SK-N-SH treated with all-trans-retinoic acid at 6 μM for 48 hours (cell line): ENCODE measurements around the gene NBAS.

ENCODE experiments used
- ARNTL ChIP-seq: fragments of 450-650 bp; formaldehyde crosslinking; IDR thresholded peaks from 2 replicates; pipeline ENCODE4 v1.5.0; 2020; ENCODE audit warnings: low read depth, mild to moderate bottlenecking, moderate library complexity, borderline replicate concordance
- BACH2 ChIP-seq: fragments of 250-450 bp; sonication (Bioruptor Pico); IDR thresholded peaks from 2 replicates; pipeline ENCODE4 v1.9.0; 2021; ENCODE audit warnings: mild to moderate bottlenecking, borderline replicate concordance
- CREB5 ChIP-seq: fragments of 250-450 bp; sonication (Bioruptor Pico); IDR thresholded peaks from 2 replicates; pipeline ENCODE4 v1.5.1; 2020; ENCODE audit warnings: low read depth, mild to moderate bottlenecking, moderate library complexity
- CSDC2 ChIP-seq: fragments of 250-450 bp; sonication (Bioruptor Pico); IDR thresholded peaks from 2 replicates; pipeline ENCODE4 v1.5.0; 2020; ENCODE audit warnings: mild to moderate bottlenecking, moderate library complexity
- ESRRG ChIP-seq: fragments of 250-450 bp; sonication (Bioruptor Pico); IDR thresholded peaks from 2 replicates; pipeline ENCODE4 v1.6.1; 2021; ENCODE audit warnings: mild to moderate bottlenecking
- PATZ1 ChIP-seq: fragments of 250-450 bp; sonication (Bioruptor Pico); IDR thresholded peaks from 2 replicates; pipeline ENCODE4 v1.8.0; 2020; ENCODE audit warnings: mild to moderate bottlenecking, moderate library complexity, borderline replicate concordance
- RARB ChIP-seq: fragments of 250-450 bp; sonication (Bioruptor Pico); IDR thresholded peaks from 2 replicates; pipeline ENCODE4 v1.8.0; 2021; ENCODE audit warnings: mild to moderate bottlenecking, moderate library complexity
- TOX ChIP-seq: fragments of 250-450 bp; sonication (Bioruptor Pico); IDR thresholded peaks from 2 replicates; pipeline ENCODE4 v1.8.0; 2021; ENCODE audit warnings: mild to moderate bottlenecking, moderate library complexity, borderline replicate concordance
- ZFP3 ChIP-seq: fragments of 250-450 bp; sonication (Bioruptor Pico); IDR thresholded peaks from 2 replicates; pipeline ENCODE4 v1.5.0; 2020; ENCODE audit warnings: mild to moderate bottlenecking, moderate library complexity
- ZFP30 ChIP-seq: fragments of 450-650 bp; formaldehyde crosslinking; IDR thresholded peaks from 2 replicates; pipeline ENCODE4 v1.5.0; 2022; ENCODE audit warnings: mild to moderate bottlenecking, moderate library complexity
- ZNF565 ChIP-seq: fragments of 450-650 bp; formaldehyde crosslinking; conservative IDR thresholded peaks from 2 replicates; pipeline ENCODE4 v1.5.0; 2020; ENCODE audit warnings: low read depth, mild to moderate bottlenecking, moderate library complexity
- ZNF8 ChIP-seq: fragments of 450-650 bp; formaldehyde crosslinking; IDR thresholded peaks from 2 replicates; pipeline ENCODE4 v1.5.0; 2020; ENCODE audit warnings: mild to moderate bottlenecking, moderate library complexity

DNA sequence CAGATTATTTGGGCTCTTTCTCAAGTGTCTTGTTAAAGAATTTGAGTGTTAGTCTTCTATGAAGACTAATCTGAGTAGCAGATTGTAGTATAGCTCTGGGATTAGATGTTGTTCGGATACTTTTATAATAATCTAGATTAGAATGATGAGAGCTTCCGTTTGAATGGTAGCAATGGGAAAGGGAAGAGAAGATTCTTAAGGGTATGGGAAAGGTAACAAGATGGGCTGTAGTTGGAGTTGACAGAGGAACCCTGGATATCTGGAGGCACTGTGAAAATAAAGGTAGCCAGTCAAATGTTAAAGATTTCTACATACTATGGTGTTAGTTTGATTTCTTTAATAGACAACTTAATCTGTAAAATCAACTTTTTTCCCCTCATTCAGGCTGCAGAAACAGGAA lies 35.2 kb upstream of the NBAS start:
- no peak for TF ChIP-seq TOX (CRISPR knock-in tag)
- no peak for TF ChIP-seq ZFP30 (CRISPR knock-in tag)
- no peak for TF ChIP-seq PATZ1 (CRISPR knock-in tag)
- TF ChIP-seq CREB5 (CRISPR knock-in tag), result no peak
- no peak for TF ChIP-seq ARNTL
- no peak for TF ChIP-seq ESRRG (CRISPR knock-in tag)
- no peak for TF ChIP-seq CSDC2 (CRISPR knock-in tag)
- TF ChIP-seq BACH2, result no peak
- no peak for TF ChIP-seq ZFP3
- no peak for TF ChIP-seq RARB
- no peak for TF ChIP-seq ZNF8 (CRISPR knock-in tag)
- TF ChIP-seq ZNF565 (CRISPR knock-in tag), result no peak
